Liver (tissue), 3 donors: ENCODE measurements around the gene CTAGE1.

Experiments used
- CTCF ChIP-seq: fragments of 150-350 bp; IDR thresholded peaks from 2 replicates; pipeline ENCODE4 v1.5.1; 2017; ENCODE audit warnings: improper control_type of control experiment, low read depth, low read length; ENCODE audit not compliant: missing input control
- EGR1 ChIP-seq, 2 donors: IDR thresholded peaks; 2 replicates each; pipeline ENCODE4 v1.6.1; 2016 to 2018; ENCODE audit warnings: antibody characterized with exemption in 2 of 2, low read depth in 2 of 2
- GABPA ChIP-seq, 2 donors: IDR thresholded peaks in 1 of 2; conservative IDR thresholded peaks in 1 of 2; 2 replicates each; pipeline ENCODE4 v1.6.1; 2016; ENCODE audit warnings: antibody characterized with exemption in 2 of 2, mild to moderate bottlenecking in 1 of 2, moderate library complexity in 1 of 2
- NR2F2 ChIP-seq: IDR thresholded peaks from 2 replicates; pipeline ENCODE4 v1.6.1; 2016; ENCODE audit warnings: antibody characterized with exemption
- RAD21 ChIP-seq, 2 donors: IDR thresholded peaks; 2 replicates each; pipeline ENCODE4 v1.6.1; 2016; ENCODE audit warnings: antibody characterized with exemption in 2 of 2, mild to moderate bottlenecking in 2 of 2
- REST ChIP-seq: IDR thresholded peaks from 2 replicates; pipeline ENCODE4 v1.6.1; 2016; ENCODE audit warnings: antibody characterized with exemption, mild to moderate bottlenecking
- SP1 ChIP-seq: IDR thresholded peaks from 2 replicates; pipeline ENCODE4 v1.6.1; 2018; ENCODE audit warnings: antibody characterized with exemption, mild to moderate bottlenecking
- TAF1 ChIP-seq: conservative IDR thresholded peaks from 2 replicates; pipeline ENCODE4 v1.6.1; 2016; ENCODE audit warnings: antibody characterized with exemption, mild to moderate bottlenecking
- YY1 ChIP-seq: IDR thresholded peaks from 2 replicates; pipeline ENCODE4 v1.6.1; 2016; ENCODE audit warnings: antibody characterized with exemption, mild to moderate bottlenecking
- TF ChIP-seq, protein P1 (sequence below): IDR thresholded peaks from 2 replicates; pipeline ENCODE4 v1.6.1; 2016; ENCODE audit warnings: antibody characterized with exemption
- donor health status: healthy.
- donor health status: healthy.

DNA sequence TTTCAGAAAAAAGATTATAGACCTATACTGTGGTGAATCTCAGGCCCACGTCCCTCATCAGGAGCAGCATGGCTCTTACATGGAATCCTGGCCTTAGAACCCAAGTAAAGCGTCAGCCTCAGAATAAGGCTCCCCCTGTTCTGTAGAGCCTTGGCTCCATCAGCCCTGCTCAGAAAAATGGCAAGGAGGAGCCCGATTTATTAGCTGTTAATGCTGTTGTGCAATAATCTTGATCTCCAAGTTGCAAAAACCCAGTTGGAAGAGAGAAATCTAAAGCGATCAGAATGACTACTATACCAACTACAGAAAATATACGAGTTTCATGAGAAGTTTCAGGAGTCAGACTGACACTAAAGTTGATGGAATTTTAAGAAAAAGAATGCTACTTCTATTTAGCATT is 35.6 kb upstream of the CTAGE1 start:
- TF ChIP-seq CTCF, result no peak
- no peak for TF ChIP-seq EGR1 (IDR thresholded peaks at IDR 0.05; ENCODE audit: low read depth in 2 of 2)
- TF ChIP-seq, protein P1, sequence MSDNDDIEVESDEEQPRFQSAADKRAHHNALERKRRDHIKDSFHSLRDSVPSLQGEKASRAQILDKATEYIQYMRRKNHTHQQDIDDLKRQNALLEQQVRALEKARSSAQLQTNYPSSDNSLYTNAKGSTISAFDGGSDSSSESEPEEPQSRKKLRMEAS, result no peak
- TF ChIP-seq REST, result no peak
- TF ChIP-seq RAD21 (IDR thresholded peaks at IDR 0.05), result no peak
- no peak for TF ChIP-seq YY1
- TF ChIP-seq GABPA (IDR thresholded peaks at IDR 0.05 in 1 of 2, conservative IDR thresholded peaks at IDR 0.05 in 1 of 2), result no peak
- TF ChIP-seq NR2F2, result no peak
- TF ChIP-seq TAF1, result no peak
- TF ChIP-seq SP1, result no peak
